Stomach (tissue), 4 donors: Measurements from ENCODE around the gene SENP2.
"Not testable (repeated sequence)": the region's sequence is repeated elsewhere in the genome, so short reads cannot be mapped to it uniquely, and the experiment has no call there.

Source experiments
- CTCF ChIP-seq, 7 experiments: fragments of 450-650 bp in 4 of 7; fragments of 200-600 bp in 3 of 7; sonication (generic) in 3 of 7; IDR thresholded peaks; one replicate each; pipeline ENCODE4 v1.5.1; 2016 to 2019; ENCODE audit warnings: antibody characterized with exemption in 7 of 7, control low read depth in 2 of 7, mild to moderate bottlenecking in 1 of 7
- POLR2A ChIP-seq, 4 donors: fragments of 450-650 bp; IDR thresholded peaks; one replicate each; pipeline ENCODE4 v1.6.1; 2016; ENCODE audit warnings: antibody characterized with exemption in 4 of 4, control low read depth in 2 of 4, mild to moderate bottlenecking in 1 of 4, moderate library complexity in 1 of 4

DNA sequence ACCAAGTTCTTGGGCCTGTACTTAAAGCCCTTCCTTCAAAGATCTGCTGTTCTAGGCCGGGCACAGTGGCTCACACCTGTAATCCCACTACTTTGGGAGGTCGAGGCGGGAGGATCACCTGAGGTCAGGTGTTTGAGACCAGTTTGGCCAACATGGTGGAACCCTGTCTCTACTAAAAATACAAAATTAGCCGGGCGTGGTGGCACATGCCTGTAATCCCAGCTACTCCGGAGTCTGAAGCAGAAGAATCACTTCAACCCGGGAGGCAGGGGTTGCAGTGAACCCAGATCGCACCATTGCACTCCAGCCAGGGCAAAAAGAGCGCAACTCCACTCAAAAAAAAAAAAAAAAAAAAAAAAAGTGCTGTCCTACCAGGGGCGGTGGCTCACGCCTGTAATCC lies 52.6 kb downstream of the SENP2 start:
- TF ChIP-seq CTCF, POLR2A (IDR thresholded peaks at IDR 0.05): not testable (repeated sequence)
